Effector memory CD4-positive, alpha-beta T cell (primary cell): ENCODE results near the gene PIK3AP1.
A peak's percentile ranks its signal among the peaks of the same experiment; 100 is the strongest.

Experiments
- DNase-seq, 3 donors: peaks; one replicate each; pipeline ENCODE4 v3.0.0-alpha.2; 2020
- H3K27ac ChIP-seq: 2 replicates; pipeline ENCODE4 v1.7.0; 2013; ENCODE audit warnings: mild to moderate bottlenecking, low read length, moderate library complexity; ENCODE audit not compliant: insufficient read depth, poor library complexity, severe bottlenecking
- H3K27me3 ChIP-seq: replicated peaks from 2 replicates; pipeline ENCODE4 v1.7.0; 2013; ENCODE audit warnings: mild to moderate bottlenecking, low read length; ENCODE audit not compliant: insufficient read depth, control insufficient read depth, poor library complexity, severe bottlenecking
- H3K36me3 ChIP-seq: 2 replicates; pipeline ENCODE4 v1.7.0; 2013; ENCODE audit warnings: mild to moderate bottlenecking, low read length, moderate library complexity; ENCODE audit not compliant: control insufficient read depth, insufficient read depth
- H3K4me1 ChIP-seq: 2 replicates; pipeline ENCODE4 v1.7.0; 2013; ENCODE audit warnings: low read length, mild to moderate bottlenecking; ENCODE audit not compliant: control insufficient read depth, insufficient read depth, poor library complexity, severe bottlenecking
- H3K4me3 ChIP-seq: 2 replicates; pipeline ENCODE4 v1.7.0; 2013; ENCODE audit warnings: low read length, low read depth, mild to moderate bottlenecking; ENCODE audit not compliant: insufficient read depth, poor library complexity, severe bottlenecking
- H3K9me3 ChIP-seq: 2 replicates; pipeline ENCODE4 v1.7.0; 2013; ENCODE audit warnings: mild to moderate bottlenecking, low read length, moderate library complexity; ENCODE audit not compliant: control insufficient read depth

Gene PIK3AP1

GRCh38 chr10:96647466-96647865 is 72.8 kb downstream of the PIK3AP1 start:
- no peak for DNase-seq
- H3K27ac ChIP-seq = no peak overlapping the region

GRCh38 chr10:96646751-96647166 is 73.6 kb downstream of the PIK3AP1 start:
- H3K36me3 ChIP-seq = no peaks in the 10 kb centered on the region
- H3K4me1 ChIP-seq = peaks cover 5% of the 10 kb centered on the region
- no peak overlapping the region for H3K27ac ChIP-seq
- no peak overlapping the region for H3K4me3 ChIP-seq
- H3K27me3 ChIP-seq = no peaks in the 10 kb centered on the region
- no peak for DNase-seq
- H3K9me3 ChIP-seq = no peaks in the 10 kb centered on the region

More at GRCh38 chr10:96647466-96647865, 72.8 kb downstream of the PIK3AP1 start:
- H3K4me3 ChIP-seq = no peak overlapping the region
- no peaks in the 10 kb centered on the region for H3K36me3 ChIP-seq
- no peaks in the 10 kb centered on the region for H3K9me3 ChIP-seq
- H3K4me1 ChIP-seq = peaks cover 5% of the 10 kb centered on the region
- H3K27me3 ChIP-seq = no peaks in the 10 kb centered on the region

GRCh38 chr10:96646301-96646700 is 74.0 kb downstream of the PIK3AP1 start:
- Histone ChIP-seq H3K36me3 (no peaks in the 10 kb centered on the region), H3K27ac (no peak overlapping the region), H3K9me3 (no peaks in the 10 kb centered on the region), H3K27me3 (no peaks in the 10 kb centered on the region), H3K4me1 (peaks cover 2% of the 10 kb centered on the region), H3K4me3 (no peak overlapping the region)
- DNase-seq = no peak

- no peak for DNase-seq
- Histone ChIP-seq H3K27ac (no peak overlapping the region), H3K36me3 (no peaks in the 10 kb centered on the region)
These were observed 75.1 kb downstream of the PIK3AP1 start for GRCh38 chr10:96645191-96645721.

GRCh38 chr10:96643920-96644319 is 76.4 kb downstream of the PIK3AP1 start:
- Histone ChIP-seq H3K27me3 (no peaks in the 10 kb centered on the region), H3K36me3 (no peaks in the 10 kb centered on the region), H3K27ac (no peak overlapping the region), H3K9me3 (no peaks in the 10 kb centered on the region), H3K4me1 (no peaks in the 10 kb centered on the region), H3K4me3 (no peak overlapping the region)
- no peak for DNase-seq

More at GRCh38 chr10:96645191-96645721, 75.1 kb downstream of the PIK3AP1 start:
- H3K4me3 ChIP-seq = no peak overlapping the region
- H3K4me1 ChIP-seq = no peaks in the 10 kb centered on the region
- H3K9me3 ChIP-seq = no peaks in the 10 kb centered on the region
- H3K27me3 ChIP-seq = no peaks in the 10 kb centered on the region

- H3K27me3 ChIP-seq = no peaks in the 10 kb centered on the region
- no peak overlapping the region for H3K27ac ChIP-seq
- H3K4me1 ChIP-seq = no peaks in the 10 kb centered on the region
- peak in 1 of 3 donors; percentile 23 for DNase-seq
- no peaks in the 10 kb centered on the region for H3K9me3 ChIP-seq
- no peaks in the 10 kb centered on the region for H3K36me3 ChIP-seq
- H3K4me3 ChIP-seq = no peak overlapping the region
These were observed 77.3 kb downstream of the PIK3AP1 start for GRCh38 chr10:96642973-96643372.

- Histone ChIP-seq H3K4me3 (no peak overlapping the region), H3K27ac (no peak overlapping the region), H3K9me3 (no peaks in the 10 kb centered on the region), H3K36me3 (no peaks in the 10 kb centered on the region), H3K4me1 (no peaks in the 10 kb centered on the region), H3K27me3 (no peaks in the 10 kb centered on the region)
- DNase-seq = no peak
These were observed 77.8 kb downstream of the PIK3AP1 start for GRCh38 chr10:96642530-96642929.

- H3K9me3 ChIP-seq = no peaks in the 10 kb centered on the region
- no peaks in the 10 kb centered on the region for H3K4me1 ChIP-seq
- H3K27ac ChIP-seq = no peak overlapping the region
- no peaks in the 10 kb centered on the region for H3K36me3 ChIP-seq
- H3K27me3 ChIP-seq = no peaks in the 10 kb centered on the region
- no peak overlapping the region for H3K4me3 ChIP-seq
- no peak for DNase-seq
These were observed 78.7 kb downstream of the PIK3AP1 start for GRCh38 chr10:96641396-96642295.

- Histone ChIP-seq H3K4me1 (no peaks in the 10 kb centered on the region), H3K36me3 (no peaks in the 10 kb centered on the region)
- DNase-seq = no peak
These were observed 80.4 kb downstream of the PIK3AP1 start for GRCh38 chr10:96639899-96640298.

GRCh38 chr10:96638696-96639095 is 81.6 kb downstream of the PIK3AP1 start:
- no peaks in the 10 kb centered on the region for H3K27me3 ChIP-seq
- no peak for DNase-seq
- H3K27ac ChIP-seq = no peak overlapping the region
- H3K36me3 ChIP-seq = no peaks in the 10 kb centered on the region
- H3K9me3 ChIP-seq = no peaks in the 10 kb centered on the region
- H3K4me1 ChIP-seq = no peaks in the 10 kb centered on the region
- H3K4me3 ChIP-seq = no peak overlapping the region

More at GRCh38 chr10:96639899-96640298, 80.4 kb downstream of the PIK3AP1 start:
- no peaks in the 10 kb centered on the region for H3K9me3 ChIP-seq
- H3K27ac ChIP-seq = no peak overlapping the region
- no peak overlapping the region for H3K4me3 ChIP-seq
- no peaks in the 10 kb centered on the region for H3K27me3 ChIP-seq
